ENCODE results near the gene ANKRD18A. TPM values are rescaled to one million over a fixed set of nuclear protein-coding genes. Genes with fewer than 3 reads are reported as not detected.
A peak's percentile ranks its signal among the peaks of the same experiment; 100 is the strongest.

The ANKRD18A gene
- total RNA-seq, 1 experiment from 2014 or later: 14.4 TPM

- H4K91ac ChIP-seq (ENCODE audit: insufficient read length, low read depth, low read length): no peak overlapping the region
- no peaks in the 10 kb centered on the region for H3K4me1 ChIP-seq (ENCODE audit: insufficient read depth, low read length)
- Mint-ChIP-seq H3K36me3 (ENCODE audit: insufficient read depth in 1 of 3, low read depth in 3 of 3) (peaks cover 8 to 21% (median 9%) of the 10 kb centered on the region in 3 experiments), H3K4me3 (peak overlapping the region; percentile 73 to 84), H3K27ac (no peak overlapping the region), H3K27me3 (ENCODE audit: low read depth) (peaks cover 36% of the 10 kb centered on the region), H3K9me3 (peaks cover 10 to 13% of the 10 kb centered on the region in 2 experiments), H3K4me1 (peaks cover 15 to 16% of the 10 kb centered on the region in 2 experiments)
- H2BK20ac ChIP-seq (ENCODE audit: low read depth, low read length, poor library complexity, severe bottlenecking): no peak overlapping the region
- H3K18ac ChIP-seq (ENCODE audit: insufficient read length, low read depth, low read length): no peak overlapping the region
- peak; percentile 53 for DNase-seq
- H2AK5ac ChIP-seq (ENCODE audit: insufficient read length, low read length): no peak overlapping the region
- H3K14ac ChIP-seq (ENCODE audit: insufficient read depth, low read length): no peak overlapping the region; the same call in 1 of the 2 replicates
- no peak overlapping the region for H4K8ac ChIP-seq (replicated peaks; ENCODE audit: insufficient read length, low read depth, low read length)
- no peak overlapping the region for H2BK5ac ChIP-seq (ENCODE audit: insufficient read length, low read length)
- H3K79me1 ChIP-seq (ENCODE audit: insufficient read depth, low read depth, low read length, poor library complexity, severe bottlenecking): no peaks in the 10 kb centered on the region
- no peaks in the 10 kb centered on the region for H3K9me3 ChIP-seq (ENCODE audit: control insufficient read depth, low read depth, low read length)
- no peak overlapping the region for H2AFZ ChIP-seq (ENCODE audit: low read length)
- no peaks in the 10 kb centered on the region for H3K79me2 ChIP-seq (ENCODE audit: insufficient read depth, low read length)
- H3K23ac ChIP-seq (ENCODE audit: insufficient read length, low read depth, low read length): no peak overlapping the region
- no peak overlapping the region for H3T11ph ChIP-seq (ENCODE audit: low read length)
- no peak overlapping the region for H2BK120ac ChIP-seq (ENCODE audit: low read depth, low read length, poor library complexity, severe bottlenecking)
- no peaks in the 10 kb centered on the region for H4K20me1 ChIP-seq (ENCODE audit: control insufficient read depth, insufficient read depth, insufficient read length)
- no peak overlapping the region for H3K56ac ChIP-seq (ENCODE audit: insufficient read length, low read depth, low read length)
- TF ChIP-seq, protein P1, sequence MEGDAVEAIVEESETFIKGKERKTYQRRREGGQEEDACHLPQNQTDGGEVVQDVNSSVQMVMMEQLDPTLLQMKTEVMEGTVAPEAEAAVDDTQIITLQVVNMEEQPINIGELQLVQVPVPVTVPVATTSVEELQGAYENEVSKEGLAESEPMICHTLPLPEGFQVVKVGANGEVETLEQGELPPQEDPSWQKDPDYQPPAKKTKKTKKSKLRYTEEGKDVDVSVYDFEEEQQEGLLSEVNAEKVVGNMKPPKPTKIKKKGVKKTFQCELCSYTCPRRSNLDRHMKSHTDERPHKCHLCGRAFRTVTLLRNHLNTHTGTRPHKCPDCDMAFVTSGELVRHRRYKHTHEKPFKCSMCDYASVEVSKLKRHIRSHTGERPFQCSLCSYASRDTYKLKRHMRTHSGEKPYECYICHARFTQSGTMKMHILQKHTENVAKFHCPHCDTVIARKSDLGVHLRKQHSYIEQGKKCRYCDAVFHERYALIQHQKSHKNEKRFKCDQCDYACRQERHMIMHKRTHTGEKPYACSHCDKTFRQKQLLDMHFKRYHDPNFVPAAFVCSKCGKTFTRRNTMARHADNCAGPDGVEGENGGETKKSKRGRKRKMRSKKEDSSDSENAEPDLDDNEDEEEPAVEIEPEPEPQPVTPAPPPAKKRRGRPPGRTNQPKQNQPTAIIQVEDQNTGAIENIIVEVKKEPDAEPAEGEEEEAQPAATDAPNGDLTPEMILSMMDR (conservative IDR thresholded peaks at IDR 0.05): no peak
- WGBS (ENCODE audit: extremely low coverage, insufficient read length, low lambda C conversion rate): no CpG with 5 or more reads among the region's 30 CpGs
- H3K27ac ChIP-seq (ENCODE audit: insufficient read length, low read depth, low read length): no peak overlapping the region
- peaks cover 8% of the 10 kb centered on the region; the same call in 1 of the 2 replicates for H3K27me3 ChIP-seq (ENCODE audit: insufficient read depth, low read length)
- no peak overlapping the region for H2BK12ac ChIP-seq (ENCODE audit: insufficient read length, low read depth, low read length)
- peaks cover 23% of the 10 kb centered on the region for H3K23me2 ChIP-seq (ENCODE audit: insufficient read length, low read depth, low read length, poor library complexity, severe bottlenecking)
- H4K5ac ChIP-seq (ENCODE audit: insufficient read length, low read depth, low read length): no peak overlapping the region
- no peak overlapping the region for H3K9ac ChIP-seq (ENCODE audit: extremely low read depth, insufficient read length, low read length)
- H2BK15ac ChIP-seq (ENCODE audit: low read depth, low read length): no peak overlapping the region
- H3K4me2 ChIP-seq (ENCODE audit: insufficient read depth, insufficient read length, low read length): peak overlapping the region; percentile 89
- H3K4ac ChIP-seq (ENCODE audit: low read depth, low read length): no peak overlapping the region
These were observed 1.9 kb upstream of the ANKRD18A start for GRCh38 chr9:38622288-38622674.

Data from H9 (cell line).